NCI-H446 treated with DMSO at 0.1 percent for 48 hours (cell line): Measurements from ENCODE around the gene RIMBP3C.
"Not testable (repeated sequence)": the region's sequence is repeated elsewhere in the genome, so short reads cannot be mapped to it uniquely, and the experiment has no call there.

Source experiments
- DNase-seq: peaks from one replicate; lab custom pipeline; 2025; lab: John Stamatoyannopoulos, UW

Gene RIMBP3C, protein sequence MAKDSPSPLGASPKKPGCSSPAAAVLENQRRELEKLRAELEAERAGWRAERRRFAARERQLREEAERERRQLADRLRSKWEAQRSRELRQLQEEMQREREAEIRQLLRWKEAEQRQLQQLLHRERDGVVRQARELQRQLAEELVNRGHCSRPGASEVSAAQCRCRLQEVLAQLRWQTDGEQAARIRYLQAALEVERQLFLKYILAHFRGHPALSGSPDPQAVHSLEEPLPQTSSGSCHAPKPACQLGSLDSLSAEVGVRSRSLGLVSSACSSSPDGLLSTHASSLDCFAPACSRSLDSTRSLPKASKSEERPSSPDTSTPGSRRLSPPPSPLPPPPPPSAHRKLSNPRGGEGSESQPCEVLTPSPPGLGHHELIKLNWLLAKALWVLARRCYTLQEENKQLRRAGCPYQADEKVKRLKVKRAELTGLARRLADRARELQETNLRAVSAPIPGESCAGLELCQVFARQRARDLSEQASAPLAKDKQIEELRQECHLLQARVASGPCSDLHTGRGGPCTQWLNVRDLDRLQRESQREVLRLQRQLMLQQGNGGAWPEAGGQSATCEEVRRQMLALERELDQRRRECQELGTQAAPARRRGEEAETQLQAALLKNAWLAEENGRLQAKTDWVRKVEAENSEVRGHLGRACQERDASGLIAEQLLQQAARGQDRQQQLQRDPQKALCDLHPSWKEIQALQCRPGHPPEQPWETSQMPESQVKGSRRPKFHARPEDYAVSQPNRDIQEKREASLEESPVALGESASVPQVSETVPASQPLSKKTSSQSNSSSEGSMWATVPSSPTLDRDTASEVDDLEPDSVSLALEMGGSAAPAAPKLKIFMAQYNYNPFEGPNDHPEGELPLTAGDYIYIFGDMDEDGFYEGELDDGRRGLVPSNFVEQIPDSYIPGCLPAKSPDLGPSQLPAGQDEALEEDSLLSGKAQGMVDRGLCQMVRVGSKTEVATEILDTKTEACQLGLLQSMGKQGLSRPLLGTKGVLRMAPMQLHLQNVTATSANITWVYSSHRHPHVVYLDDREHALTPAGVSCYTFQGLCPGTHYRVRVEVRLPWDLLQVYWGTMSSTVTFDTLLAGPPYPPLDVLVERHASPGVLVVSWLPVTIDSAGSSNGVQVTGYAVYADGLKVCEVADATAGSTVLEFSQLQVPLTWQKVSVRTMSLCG (N-terminal part only)

DNA sequence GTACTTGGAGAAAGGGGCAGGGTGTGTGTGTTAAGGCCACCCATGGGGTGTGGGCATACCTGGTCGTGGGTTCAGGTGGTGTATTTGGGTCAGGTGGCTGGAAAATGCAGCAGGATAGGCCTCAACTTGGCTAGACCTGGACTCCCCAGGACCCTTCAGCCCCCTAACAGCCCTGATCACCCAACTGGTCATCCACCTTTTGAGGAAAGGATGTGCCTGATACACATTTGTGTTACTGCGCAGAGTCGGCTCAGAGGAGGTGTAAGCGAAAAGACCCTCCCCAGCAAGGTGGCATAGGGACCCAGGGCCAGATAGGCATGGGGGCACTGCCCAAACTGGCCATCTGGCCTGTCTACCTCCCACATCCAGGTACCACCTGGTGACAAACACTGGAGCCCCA lies at the start of gene RIMBP3C:
Gene RIMBP3C, minus strand, starts transcription at position 101 of the 400 bp plus-strand sequence. CDS start 485 bp downstream, outside the sequence.
- DNase-seq: not testable (repeated sequence)

DNA sequence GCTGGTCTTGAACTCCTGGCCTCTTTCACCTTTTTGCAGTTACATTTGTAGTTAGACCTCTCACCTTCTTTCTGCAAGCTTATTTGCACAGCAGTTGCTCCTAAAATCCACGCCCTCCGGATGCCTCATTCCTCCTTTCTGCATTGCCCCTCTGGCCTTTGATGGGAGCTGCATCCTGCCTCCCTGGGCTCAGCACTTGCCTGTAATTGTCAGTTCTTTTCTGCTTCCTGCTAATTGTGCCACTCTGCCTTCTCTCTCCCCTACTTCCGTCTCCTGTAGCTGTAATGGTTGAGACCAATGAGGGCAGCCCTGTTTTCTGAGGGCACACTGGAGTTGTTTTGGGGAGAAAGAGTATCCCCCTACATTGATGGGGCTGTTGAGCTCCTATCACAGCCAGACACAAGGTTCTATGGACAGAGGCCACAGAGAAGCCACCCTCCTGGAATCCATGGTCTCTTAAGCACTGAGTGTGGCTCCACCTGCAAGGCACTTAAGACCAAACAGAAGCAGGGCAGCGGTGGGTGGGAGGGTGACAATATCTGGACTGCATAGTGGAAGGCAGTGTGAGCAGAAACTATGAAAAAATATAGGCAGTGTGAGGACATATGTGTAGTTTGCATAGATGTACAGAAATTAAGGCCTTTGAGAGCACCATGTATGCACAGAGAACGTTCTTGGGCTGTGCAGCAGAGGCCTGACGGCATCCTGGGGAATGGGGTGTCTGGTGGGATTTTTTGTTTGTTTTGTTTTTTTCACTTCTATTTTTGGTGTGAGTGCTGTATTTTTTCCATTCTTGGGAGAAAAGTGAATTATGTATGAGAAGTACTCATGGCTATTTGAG lies 48.0 kb upstream of the RIMBP3C start:
- no peak for DNase-seq

DNA sequence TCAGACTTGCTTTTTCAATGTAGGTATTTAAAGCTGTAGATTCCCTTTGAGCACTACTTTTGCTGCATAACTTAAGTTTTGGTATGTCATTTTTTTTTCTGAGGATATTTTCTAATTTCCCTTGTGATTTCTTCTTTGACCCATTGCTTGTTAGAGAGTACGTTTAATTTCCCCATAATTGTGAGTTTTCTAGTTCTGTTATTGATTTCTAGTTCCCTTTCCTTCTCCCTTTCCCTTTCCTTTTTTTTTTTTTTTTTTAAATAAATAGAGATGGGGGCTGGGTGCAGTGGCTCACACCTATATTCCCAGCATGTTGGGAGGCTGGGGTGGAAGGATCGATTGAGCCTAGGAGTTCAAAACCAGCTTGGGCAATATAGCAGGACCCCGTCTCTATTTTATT lies 47.0 kb upstream of the RIMBP3C start:
- no peak for DNase-seq

DNA sequence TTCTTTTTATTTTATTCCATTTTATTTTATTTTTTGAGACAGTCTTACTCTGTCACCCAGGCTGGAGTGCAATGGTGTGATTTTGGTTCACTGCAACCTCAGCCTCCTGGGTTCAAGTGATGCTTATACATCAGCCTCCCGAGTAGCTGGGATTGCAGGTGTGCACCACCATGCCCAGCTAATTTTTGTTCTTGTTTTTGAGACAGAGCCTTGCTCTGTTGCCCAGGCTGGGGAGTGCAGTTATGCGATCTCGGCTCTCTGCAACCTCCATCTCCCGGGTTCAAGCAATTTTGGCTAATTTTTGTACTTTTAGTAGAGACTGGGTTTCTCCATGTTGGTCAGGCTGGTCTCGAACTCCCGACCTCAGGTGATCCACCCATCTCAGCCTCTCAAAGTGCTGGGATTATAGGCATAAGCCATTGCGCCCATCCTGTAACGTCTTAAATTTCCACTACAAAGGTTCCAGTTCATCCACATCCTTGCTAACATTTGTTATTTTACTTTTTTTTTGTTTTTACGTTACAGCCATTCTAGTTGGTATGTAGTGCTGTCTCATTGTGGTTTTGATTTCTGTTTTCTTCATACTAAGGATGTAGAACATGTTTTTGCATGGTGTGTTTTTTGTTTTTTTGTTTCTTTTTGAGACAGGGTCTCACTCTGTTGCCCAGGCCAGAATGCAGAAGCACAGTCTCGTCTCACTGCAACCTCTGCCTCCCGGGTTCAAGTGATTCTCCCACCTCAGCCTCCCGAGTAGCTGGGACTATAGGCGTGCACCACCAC lies 45.3 kb upstream of the RIMBP3C start:
- not testable (repeated sequence) for DNase-seq

DNA sequence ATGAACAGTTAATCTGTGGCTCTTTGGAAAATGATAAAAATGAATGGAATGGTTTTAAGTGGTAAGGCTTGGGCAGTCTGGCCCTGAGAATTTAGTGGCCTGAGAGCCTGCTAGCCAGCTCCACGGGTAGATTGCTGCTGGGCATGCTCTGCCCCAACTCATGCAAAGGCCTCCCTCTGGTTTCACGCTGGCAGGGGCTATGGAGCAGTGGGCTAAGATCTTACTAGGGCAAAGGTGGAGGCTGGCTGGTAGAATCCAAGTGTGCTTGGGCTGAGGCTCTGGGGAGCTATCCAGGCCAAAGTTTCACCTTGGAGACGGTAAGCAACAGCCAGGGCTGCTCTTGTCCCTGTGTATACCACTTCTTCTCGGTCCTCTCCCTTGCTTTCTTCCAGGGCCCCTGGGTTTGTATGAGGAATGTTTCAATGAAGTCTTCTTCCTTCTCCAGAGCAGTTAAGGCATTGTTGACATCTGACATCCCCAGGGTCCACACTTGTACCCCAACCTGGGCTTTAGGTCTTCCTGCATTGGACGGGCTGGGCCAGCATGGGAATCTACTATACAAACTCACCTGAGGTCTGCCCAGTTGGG lies 43.7 kb upstream of the RIMBP3C start:
- DNase-seq: no peak

DNA sequence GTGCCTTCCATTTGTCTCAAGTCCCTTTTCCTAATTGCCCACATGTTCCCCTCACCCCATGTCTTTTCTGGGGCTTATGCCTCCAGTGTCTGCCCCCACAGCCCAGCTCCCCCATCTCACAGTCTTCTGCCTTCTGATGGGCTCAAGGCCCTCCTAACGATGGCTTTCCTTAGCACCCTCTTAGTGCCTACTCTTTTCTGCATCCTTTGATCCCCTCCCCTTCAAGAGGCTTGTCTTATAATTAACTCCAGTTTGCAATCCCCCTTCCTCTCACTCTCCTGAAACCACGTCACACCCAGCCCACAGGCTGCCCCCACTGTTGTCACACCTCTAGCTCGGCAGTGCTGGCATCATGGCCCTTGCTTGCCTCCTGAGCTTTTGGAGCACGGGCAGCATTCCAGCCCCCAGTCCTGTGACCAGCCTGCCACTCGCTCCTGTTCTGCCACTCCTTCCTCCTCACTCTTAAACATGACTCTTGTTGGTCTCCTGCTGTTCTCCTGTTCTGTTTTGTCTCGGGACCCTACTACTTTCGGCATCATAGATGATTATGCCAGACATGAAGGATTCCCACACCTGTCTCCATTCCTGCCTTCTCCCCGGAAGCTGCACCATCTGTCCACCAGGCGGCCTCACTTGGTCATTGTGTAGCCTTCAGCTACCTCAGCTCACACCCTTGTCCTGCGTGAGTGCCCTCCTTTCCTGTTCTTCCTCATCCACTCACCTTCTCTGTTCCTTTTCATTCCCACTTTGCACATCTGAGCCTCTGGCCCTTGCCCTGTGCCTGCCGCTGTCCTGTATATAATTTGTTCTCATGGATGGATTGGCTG lies 42.4 kb upstream of the RIMBP3C start:
- DNase-seq: no peak

DNA sequence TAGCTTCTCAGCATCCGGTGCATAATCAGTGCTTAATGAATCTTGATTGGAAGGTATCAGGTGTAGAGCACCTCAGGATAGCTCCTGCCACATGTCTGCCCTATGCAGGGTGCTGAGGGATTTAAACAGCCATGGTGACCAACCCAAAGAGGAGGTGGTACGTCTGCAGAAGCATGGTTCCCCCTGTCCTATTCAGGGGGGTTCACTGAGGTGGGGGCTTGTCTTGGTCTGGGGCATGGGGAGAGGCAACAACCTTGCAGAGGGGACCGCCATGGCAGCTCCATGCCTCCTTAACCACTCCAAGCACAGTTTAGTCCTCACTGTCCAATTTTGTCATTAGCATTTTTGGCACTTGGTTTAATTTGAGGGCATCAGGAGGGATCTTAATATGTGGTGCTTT lies 41.2 kb upstream of the RIMBP3C start:
- no peak for DNase-seq

DNA sequence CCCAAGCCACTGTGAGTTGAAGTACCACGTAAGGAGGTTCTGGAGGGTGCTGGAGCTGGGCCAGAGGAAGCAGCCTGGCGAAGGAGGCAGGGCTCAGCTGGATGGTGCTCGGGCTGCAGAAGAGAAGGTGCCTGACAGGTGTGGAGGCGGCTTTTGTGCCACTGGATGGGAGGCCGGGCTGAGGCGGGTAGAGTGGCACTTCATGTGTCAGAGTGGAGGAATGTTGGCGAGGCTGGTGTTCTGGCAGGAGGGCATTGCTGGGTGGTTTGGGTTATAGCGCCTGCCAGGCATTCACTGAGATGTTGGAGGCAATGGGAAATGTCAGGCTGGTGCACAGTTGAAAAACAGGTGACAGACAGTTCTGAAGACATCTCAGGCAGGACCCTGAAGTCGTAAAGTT lies 40.4 kb upstream of the RIMBP3C start:
- DNase-seq: no peak

DNA sequence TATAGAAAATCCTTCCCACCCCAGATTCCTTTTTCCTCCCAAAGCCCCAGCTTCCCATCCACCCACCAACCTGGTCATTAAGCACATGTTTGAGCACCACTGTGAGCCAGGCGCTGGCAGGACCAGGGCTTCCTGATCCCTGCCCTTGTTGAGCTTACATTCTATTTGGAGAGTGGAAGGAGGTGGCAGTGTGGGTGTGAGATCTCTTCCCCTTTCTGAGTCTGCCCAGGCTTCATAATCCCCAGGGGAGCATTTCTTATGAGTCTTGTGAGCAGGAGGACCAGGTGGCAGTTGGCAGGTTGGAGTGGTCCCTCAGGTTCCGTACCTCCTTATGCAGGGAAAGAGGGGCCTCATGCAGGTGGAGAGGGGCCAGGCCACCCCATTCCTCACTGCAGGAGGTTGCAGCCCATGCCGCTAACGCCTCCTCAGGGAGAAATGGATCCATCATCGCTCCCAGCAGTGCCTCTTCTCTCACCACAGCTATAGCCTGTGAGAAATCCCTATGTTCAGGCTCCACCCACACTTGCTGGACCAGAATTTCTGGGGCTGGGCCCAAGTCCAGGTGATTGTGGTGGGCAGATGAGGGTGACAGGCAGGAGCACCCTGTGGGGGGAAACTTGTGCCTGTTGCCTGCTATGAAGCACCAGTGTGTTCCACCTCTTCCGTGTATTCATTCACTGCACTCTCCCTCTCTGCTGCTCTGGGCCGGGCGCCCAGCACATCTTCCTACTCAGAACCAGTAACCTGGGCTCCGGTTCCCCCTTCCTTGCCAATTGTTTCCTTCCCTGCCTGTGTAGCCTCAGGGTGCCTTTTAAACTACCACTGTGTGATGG lies 39.8 kb upstream of the RIMBP3C start:
- no peak for DNase-seq

DNA sequence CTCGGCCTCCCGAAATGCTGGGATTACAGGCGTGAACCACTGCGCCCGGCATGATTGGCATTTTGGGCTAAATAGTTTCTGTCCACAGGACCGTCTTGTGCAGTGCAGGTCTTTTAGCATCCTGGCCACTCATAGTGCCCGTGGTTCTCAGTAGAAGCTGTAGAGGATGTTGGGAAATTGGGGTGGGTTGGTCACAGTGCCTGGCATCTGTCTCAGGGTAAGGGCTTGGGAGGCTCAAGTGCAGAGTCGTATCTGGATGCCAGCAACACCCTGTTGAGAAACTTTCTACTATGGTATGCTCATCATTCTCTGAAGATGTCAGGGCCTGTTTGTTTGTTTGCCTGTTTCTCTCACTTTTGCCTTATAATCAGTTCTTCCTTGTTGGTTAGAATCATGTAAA lies 38.1 kb upstream of the RIMBP3C start:
- no peak for DNase-seq

DNA sequence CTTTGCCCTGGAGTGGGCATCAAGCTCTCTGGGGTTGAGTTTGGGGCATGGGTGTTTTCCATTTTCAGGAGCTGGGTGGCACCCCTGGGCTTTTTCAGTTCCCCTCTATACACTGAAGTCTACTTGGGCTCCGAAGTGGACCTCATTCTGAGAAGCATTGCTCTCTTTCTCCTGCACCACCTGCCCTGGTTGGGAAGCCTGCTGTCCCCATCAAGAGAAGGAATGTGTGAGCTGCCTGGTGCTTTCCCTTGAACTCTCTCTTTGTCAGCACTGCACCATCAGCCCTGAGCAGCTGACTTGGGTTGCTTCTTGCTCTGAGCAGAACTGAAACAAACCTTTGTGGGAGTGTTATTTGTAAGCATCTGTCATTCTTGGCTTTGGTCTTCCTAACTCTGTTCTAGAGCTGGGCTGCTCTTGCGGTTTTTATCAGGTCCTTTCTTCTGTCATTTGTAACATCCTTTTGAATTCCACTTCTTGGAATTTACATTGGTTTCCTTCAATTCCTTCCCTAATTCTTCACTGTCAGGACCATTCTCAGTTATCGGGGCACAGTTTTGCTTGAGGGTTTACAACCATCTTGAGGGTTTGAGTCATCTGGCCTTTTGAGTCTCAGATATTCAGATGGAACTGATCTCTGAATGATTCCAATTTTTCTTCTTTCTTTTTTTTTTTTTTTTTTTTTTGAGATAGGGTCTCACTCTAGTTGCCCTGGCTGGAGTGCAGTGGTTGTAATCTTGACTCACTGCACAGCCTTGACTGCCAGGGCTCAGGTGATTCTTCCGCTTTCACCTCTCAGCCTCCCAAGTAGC lies 36.7 kb upstream of the RIMBP3C start:
- DNase-seq: no peak

DNA sequence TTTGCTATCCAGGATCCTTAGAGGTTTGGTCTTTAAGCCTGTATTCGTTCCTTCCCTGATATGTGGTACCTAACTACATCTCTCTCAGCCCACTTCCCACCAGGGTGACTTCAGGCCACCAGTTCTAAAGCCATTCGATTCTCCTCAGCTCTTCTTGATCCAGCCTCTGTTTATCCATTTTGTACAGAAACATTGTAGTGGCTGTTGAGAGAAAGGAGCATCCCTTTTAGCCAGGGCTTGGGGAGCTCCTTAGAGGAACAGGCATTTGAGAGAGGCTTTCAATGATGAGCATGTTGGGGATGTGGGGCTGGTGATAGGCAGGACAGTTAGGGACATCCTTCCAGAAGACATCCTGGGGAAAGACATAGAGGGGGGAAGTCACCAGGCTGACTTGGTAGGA lies 34.1 kb upstream of the RIMBP3C start:
- no peak for DNase-seq

DNA sequence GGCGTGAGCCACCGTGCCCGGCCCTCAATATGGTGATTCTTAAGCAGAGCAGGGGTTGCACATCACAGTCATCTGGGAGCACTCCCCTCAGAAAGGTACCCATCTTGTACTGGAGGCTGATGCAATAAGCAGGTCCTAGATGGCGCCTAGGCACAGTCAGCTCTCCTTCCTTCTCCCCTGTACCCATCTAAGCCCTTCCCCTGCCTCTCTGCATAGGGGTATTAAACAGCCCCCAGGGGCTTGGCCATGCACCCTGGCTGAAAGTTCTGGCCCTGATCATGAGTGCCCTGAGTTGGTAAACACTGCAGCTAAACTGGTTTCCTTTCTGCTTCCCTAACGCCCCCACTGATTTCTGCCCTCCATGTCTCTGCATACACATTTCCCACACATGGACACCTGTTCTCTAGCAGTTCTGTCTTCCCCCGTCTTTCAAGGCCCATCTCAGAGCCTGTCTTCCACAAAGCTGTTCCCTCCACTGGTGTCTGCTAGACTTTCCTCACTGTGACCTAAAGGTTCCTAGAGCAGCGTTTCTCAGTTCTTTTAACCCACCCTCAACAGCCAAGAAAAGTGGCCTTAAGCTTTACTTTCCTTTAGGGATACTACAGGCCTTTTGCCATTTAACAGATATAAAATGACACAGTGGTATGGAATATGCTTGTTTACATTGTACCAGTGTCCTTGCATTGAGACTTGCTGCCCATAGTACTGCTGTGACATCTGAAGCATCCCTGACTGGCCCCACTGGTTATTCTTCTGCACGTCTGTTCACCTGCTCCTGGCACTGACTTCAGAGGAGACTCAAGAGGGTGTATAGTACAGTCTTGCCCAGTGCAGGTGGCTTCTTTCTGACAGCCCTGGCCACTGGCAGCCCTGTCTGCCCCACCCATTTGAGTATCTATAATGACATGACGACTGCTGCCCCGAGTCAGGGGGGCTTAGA lies 31.8 kb upstream of the RIMBP3C start:
- DNase-seq: no peak

DNA sequence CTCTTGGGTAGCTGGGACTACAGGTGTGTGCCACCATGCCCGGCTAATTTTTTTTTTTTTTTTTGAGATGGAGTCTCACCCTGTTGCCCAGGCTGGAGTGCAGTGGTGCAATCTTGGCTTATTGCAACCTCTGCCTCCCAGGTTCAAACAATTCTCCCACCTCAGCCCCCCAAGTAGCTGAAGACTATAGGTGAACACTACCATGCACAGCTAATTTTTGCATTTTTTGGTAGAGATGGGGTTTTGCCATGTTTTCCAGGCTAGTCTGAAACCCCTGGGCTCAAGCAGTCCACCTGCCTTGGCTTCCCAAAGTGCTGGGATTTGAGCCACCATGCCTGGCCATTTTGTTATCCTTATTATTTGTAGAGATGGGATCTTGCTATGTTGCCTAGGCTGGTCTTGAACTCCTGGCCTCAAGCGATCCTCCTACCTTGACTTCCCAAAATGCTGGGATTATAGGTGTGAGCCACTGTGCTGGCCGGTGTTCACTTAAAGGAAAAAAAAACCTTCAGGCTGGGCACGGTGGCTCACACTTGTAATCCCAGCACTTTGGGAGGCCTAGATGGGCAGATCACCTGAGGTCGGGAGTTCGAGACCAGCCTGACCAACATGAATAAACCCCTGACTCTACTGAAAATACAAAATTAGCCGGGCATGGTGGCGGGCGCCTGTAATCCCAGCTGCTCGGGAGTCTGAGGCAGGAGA lies 29.9 kb upstream of the RIMBP3C start:
- not testable (repeated sequence) for DNase-seq

DNA sequence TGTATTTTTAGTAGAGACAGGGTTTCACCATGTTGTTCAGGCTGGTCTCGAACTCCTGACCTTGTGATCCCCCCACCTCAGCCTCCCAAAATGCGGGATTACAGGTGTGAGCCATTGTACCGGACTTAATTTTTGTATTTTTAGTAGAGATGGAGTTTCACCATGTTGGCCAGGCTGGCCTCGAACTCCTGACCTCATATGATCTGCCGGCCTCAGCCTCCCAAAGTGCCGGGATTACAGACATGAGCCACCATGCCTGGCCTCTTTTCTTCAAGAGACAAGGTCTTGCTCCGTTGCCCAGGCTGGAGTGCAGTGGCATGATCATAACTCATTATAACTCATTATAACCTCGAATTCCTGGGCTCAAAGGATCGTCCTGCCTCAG lies 29.4 kb upstream of the RIMBP3C start:
- DNase-seq: not testable (repeated sequence)

DNA sequence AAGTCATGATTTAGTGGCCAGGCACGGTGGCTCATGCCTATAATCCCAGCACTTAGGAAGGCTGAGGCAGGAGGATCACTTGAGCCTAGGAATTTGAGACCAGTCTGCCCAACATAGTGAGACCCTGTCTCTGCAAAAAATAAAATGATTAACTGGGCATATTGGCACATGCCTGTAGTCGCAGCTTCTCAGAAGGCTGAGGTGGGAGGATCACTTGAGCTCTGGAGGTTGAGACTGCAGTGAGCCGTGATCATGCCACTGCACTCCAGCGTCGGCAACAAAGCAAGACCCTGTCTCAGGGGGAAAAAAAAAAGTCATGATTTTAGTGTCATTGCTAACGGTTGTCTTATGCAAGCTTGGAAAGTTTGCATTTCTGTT lies 28.2 kb upstream of the RIMBP3C start:
- DNase-seq: no peak
